ENCODE results near the gene ORC1. TPM values are rescaled to one million over a fixed set of nuclear protein-coding genes. Genes with fewer than 3 reads are reported as not detected.
A peak's percentile ranks its signal among the peaks of the same experiment; 100 is the strongest.

ORC1 gene
- polyA plus RNA-seq (ENCODE audit: insufficient read length in 4 of 4) = 1 to 10 TPM; 5.3 to 7.5 (median 7.4) TPM

DNA sequence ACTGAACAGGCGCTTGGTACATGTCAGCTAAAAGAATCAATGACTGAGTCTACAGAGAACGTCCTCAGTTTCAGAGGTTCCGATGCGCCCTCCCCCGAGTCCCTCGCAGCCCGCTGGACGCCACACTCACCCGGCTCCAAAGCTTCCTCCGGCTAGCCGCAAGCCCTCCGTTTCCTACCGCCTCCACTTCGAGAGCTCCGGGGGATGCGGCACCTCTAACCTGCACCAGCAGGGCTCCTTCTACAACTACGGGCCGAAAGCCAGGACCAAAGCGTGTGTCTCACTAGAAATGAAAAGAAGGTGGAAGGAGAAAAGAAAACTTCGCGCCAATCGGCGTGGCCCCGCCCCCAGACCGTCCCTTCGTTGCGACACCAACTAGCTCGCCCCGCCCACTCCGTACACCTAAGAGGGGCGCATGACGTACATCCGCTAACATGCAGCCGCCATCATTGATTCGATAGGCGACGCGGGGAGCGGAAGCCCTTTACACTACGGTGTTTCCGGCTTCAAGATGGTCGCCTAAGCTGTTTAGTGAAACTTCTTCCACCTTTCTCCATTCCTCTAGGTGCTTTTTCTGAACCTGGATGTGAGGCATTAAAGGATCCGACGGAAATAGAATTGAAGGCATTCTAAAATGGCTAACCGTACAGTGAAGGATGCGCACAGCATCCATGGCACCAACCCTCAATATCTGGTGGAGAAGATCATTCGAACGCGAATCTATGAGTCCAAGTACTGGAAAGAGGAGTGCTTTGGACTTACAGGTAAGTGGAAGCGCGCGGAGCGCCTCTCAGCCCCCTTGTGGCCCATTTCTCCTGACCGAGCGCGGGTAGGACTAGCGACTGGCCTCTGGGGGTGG, at the start of gene ORC1, which contains the start of gene PRPF38A:
Gene ORC1, minus strand, starts transcription at position 308 of the 859 bp plus-strand sequence. CDS start 2,200 bp downstream, outside the sequence.
Gene PRPF38A, plus strand, starts transcription at position 487 of the 859 bp plus-strand sequence. Its CDS starts 148 bp downstream, at position 635.
- DNase-seq (ENCODE audit: low read depth in 4 of 4, low spot score in 3 of 4) = peak; percentile 94 to 95 (median 95)

DNA sequence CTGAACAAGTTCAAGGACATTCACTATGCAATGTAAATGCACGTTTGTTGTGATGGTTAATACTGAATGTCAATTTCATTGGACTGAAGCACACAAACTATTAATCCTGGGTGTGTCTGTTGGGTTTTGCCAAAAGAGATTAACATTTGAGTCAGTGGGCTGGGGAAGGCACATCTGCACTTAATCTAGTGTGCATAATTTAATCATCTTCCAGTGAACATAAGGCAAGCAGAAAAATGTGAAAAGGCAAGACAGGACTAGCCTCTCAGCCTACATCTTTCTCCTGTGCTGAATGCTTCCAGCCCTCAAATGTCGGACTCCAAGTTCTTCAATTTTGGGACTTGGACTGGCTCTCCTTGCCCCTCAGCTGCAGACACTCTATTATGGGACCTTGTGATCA, 40.2 kb upstream of the ORC1 start:
- DNase-seq (ENCODE audit: low read depth in 4 of 4, low spot score in 3 of 4) = no peak

DNA sequence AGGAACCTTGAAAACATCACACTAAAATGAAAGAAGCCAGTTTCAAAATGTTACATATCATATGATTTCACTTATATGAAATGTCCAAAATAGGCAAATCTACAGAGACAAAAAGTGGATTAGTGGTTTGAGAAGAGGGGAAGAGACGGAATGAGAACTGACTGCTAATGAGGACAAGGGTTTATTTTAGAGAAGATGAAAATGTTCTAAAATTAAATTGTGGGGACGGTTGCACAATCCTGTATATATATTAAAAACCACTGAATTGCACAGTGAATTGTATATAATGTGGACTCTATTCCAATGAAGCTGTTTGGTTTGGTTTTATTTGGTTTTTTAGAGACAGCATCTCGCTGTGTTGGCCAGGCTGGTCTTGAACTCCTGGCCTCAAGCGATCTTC, 35.8 kb upstream of the ORC1 start:
- DNase-seq (ENCODE audit: low read depth in 4 of 4, low spot score in 3 of 4) = no peak

DNA sequence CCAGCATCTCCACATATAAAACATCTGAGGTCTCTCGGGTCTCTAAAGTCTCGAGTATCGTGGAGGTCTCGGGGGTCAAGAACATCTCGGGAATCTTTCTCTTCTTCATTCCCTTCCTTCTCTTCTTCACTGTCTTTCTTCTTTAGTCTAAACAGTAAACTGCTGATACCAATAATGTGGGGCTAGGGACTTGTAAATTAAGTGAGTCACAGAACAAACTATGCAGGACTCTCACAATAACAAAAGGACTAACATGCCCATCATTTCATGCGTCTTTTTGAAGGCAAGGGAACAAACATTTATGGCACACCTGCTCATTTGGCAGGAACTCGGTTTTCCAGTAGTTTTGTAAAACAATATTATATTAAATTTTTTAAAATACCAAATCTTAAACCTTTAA, 32.6 kb upstream of the ORC1 start:
- no peak for DNase-seq (ENCODE audit: low read depth in 4 of 4, low spot score in 3 of 4)

DNA sequence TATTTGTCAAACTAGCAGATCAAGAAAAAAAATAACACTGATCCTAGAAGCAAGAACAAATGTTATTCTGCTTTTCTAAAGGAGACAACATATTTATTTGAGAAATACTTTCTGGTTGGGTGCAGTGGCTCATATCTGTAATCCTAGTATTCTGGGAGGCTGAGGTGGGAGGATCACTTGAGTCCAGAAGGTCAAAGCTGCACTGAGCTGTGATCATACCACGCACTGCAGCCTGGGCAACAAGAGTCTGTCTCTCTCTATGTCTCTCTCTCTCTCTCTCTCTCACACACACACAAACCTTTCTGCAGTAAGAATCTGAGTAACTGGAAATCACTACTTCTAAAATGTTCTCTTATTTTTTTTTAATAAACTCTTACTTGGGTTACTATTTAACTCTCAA, 31.4 kb upstream of the ORC1 start:
- no peak for DNase-seq (ENCODE audit: low read depth in 4 of 4, low spot score in 3 of 4)

DNA sequence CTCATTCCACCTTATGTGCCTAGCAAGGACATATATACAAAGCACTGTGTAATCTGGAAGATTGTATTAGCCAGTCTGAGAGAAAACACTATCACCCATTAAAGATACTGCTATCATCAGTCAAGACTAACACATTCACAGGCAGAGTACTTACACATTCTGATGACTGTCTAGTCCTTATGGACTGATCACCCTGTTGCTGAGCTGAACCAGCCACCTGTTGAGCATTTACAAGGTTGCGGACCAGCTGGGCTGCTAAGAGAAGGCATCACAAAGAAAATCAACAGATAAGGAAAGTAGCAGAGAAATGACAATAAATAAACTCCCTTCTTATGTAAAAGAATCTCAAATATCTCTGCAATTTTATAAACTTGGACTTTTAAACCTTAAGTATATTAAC, 31.0 kb upstream of the ORC1 start:
- no peak for DNase-seq (ENCODE audit: low read depth in 4 of 4, low spot score in 3 of 4)

DNA sequence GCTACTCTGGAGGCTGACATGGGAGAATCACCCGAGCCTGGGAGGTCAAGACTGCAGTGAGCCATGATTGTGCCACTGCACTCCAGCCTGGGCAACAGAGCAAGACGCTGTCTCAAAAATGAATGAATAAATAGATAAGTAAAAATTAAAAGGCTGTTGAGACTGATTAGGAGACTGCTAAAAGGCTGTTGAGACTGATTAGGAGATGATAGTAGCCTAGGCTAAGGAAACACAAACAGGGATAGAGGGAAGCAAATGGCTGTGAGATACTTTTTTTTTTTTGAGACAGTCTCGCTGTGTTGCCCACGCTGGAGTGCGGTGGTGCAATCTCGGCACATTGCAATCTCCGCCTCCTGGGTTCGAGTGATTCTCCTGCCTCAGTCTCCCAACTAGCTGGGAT, 28.6 kb upstream of the ORC1 start:
- no peak for DNase-seq (ENCODE audit: low read depth in 4 of 4, low spot score in 3 of 4)

DNA sequence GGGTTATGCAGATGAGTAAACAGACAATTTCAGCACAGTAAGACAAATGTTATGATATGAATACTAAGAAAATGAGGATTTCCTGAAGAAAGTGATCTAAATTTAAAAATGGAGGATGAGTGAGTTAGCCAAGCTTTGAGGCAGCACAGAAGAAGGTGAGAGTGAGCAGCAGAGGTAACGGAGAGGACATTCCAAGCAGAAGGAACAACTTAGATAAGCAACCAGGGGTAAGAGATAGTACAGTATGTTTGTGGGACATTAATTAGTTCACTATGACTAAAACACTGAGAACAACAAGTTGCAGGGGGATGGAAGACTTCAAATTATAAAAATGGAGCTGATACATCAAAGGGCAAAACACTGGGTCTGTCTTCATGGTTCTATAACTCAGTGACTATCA, 22.9 kb upstream of the ORC1 start:
- DNase-seq (ENCODE audit: low read depth in 4 of 4, low spot score in 3 of 4) = no peak

DNA sequence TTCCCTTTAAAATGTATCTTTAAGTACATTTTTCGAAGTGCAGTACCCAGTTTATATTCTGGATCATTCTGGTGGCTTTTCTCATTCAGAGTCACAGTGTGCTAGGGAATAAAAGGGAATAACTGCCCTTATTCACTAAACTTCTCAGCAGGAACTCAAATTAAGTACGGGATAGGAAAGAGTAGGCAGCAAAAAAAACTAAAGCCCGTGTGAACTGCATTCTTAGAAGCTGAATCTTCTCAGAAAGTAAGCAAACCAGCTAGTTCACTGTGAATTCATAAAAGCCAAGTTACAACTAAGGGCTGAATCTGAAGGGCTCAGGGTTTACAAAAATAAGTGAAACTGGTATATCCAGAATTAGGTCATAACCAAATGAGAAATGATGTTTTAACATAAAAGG, 22.1 kb upstream of the ORC1 start:
- DNase-seq (ENCODE audit: low read depth in 4 of 4, low spot score in 3 of 4) = no peak

DNA sequence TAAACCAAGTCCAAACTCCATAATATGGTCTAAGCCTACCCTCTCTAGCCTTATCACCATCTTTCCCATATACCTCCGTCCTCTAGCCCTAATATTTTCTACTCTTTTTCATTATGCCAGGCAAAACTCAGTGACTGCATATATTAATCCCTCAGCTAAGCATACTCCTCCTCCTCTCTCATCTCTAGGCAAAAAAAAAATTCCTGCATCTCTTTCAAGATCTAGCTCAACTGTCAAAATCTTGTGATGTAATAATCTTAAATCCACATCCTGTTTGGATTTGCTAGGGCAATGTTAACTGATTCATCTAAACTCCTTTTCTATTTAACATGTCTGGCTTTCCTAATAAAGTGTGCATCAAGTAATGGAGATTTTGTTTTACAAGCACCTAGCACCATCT, 20.6 kb upstream of the ORC1 start:
- no peak for DNase-seq (ENCODE audit: low read depth in 4 of 4, low spot score in 3 of 4)

DNA sequence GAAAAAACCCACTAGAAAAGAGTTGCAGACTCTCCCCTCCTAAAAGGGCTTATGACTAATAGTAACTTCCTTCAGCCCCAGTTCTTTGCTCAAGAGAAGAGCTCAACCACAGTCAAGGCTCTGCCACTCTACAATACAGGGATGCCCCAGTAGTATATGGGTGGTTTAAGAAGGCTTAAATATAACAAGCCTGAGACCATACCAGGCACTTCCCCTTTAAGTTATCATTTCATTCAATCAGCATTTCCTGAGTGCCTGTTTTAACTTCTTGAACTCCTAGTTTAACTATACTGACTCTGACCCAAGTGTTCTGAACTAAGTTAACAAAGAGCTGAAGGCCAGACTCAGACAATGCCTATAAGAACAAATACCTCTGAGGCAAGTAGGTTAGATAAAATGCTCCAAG, 20.0 kb upstream of the ORC1 start:
- DNase-seq (ENCODE audit: low read depth in 4 of 4, low spot score in 3 of 4) = no peak

DNA sequence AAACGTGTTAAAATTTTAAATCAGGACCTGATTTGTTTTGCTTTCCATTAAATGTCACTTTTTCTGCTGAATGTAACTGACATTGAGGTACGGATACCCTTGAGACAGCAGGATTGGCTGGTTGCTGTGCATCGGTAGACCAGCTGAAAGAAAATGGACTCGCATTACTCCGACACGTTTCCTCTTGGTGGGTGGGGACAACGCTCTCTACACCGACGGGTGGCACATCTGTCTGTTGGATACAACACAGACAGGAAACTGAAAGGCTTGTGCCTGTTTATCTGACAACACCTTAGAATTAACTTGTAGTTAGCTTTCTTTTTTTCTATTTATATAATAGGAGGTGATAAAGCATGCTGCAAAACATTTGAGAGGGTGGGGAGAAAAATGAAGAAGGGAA, 19.5 kb upstream of the ORC1 start:
- DNase-seq (ENCODE audit: low read depth in 4 of 4, low spot score in 3 of 4) = no peak

DNA sequence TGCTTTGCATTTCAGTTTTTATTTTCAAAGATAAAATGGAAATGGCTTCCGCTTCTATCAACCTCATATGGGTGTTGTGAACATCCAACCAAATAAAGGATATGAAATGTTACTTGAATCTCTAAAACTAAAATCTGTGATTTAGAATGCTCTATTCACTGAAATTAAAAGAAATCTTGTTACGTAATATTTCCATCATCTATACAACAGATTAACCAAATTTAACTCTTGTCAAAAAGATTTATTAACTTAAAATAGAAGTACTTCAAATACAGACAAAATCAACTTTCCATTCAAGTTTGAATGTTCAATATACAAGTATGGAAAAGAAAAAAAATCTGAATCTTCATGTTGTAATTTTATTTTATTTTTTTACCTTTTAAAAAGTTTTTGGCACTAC, 18.8 kb upstream of the ORC1 start:
- DNase-seq (ENCODE audit: low read depth in 4 of 4, low spot score in 3 of 4) = no peak

DNA sequence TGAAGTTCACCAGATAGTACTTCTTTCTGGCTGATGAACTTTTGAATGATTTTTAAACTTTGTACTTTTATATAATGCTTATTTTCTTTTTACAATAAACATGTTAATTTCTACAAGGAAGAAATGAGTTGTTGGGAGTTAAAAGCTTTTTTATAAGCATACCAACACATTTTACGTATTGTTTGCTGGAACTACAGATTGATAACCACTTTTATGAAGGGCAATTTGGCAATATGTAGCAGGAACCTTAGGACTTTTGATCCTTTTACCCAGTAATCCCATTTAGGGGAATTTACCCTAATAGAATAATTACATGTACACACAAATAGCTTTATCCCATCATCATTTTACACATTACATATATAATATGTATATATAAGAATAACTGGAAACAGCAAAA, 16.5 kb upstream of the ORC1 start:
- no peak for DNase-seq (ENCODE audit: low read depth in 4 of 4, low spot score in 3 of 4)

DNA sequence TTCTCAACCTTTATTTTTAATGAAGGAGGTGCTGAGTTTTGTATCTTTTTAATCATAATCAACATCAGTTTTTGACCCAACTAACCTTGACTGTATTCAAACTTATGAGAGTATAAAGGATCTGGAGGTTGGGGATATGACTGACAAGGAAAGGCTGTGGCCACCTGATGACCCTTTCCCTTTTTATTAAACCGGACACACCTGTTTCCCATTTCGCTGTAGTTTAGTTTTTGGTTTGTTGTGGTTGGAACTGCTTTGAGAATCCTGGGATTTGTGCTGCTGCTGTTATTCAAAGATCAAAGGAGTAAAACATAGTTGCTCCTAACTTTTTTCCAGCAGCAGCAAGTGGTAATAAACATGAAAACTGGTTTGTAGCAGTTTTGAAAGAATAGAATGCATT, 12.6 kb upstream of the ORC1 start:
- DNase-seq (ENCODE audit: low read depth in 4 of 4, low spot score in 3 of 4) = no peak

DNA sequence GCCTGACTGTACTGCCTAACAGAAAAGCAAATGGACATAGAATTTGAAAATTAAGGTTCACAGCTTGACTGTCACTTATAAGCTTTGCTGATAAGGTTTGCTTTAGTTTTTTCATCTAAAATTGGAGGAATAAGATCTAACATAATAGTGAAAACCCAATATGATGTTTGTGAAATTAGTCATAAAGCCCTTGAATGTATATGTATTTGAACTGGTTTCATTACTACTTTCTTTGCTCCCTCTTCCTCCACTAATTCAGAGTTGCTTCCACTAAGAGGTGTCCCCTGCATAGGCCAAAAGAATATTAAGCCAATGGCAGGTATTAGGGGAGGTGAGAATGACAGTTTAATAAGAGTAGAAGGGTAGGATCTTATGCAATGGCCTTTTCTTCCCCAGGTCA, 10.7 kb upstream of the ORC1 start:
- no peak for DNase-seq (ENCODE audit: low read depth in 4 of 4, low spot score in 3 of 4)

DNA sequence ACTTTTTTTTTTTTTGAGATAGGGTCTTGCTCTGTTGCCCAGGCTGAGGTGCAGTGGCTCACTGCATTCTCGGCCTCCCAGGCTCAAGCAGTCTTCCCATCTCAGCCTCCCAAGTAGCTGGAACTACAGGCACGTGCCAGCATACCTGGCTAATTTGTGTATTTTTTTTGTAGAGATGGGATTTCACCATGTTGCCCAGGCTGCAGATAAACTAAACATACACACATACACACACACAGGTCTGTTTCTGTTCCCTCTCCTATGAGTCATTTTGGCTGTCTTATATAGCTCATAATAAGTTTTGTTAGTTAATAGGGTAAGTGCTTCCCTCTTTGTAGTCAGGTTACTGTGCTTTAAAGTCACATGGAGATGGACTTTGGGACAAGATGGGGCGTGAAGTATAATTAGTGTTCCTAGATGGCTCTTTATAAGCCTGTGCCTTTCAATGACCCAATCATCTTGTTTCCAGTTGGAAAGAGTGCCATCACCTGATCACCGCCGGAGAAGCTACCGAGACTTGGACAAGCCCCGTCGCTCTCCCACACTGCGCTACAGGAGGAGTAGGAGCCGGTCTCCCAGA, 9.3 kb upstream of the ORC1 start:
- no peak for DNase-seq (ENCODE audit: low read depth in 4 of 4, low spot score in 3 of 4)

DNA sequence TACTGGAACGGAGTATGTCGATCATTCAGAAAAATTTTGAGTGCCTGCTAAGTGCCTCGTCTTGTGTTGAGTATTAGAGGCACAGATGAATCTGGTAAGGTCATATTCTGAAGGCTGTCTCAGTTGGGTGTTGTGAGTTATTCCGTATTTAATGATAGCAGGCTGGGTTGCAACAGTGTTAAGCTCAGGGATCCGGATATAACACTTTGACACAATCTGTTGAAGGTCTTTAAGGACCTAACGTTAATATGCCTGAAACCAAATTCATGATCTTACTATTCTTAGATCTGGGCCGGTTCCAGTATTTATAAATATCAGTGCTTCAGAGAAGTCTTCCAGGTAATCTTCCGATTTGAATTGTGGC, 734 bp upstream of the ORC1 start:
- DNase-seq (ENCODE audit: low read depth in 4 of 4, low spot score in 3 of 4) = no peak

DNA sequence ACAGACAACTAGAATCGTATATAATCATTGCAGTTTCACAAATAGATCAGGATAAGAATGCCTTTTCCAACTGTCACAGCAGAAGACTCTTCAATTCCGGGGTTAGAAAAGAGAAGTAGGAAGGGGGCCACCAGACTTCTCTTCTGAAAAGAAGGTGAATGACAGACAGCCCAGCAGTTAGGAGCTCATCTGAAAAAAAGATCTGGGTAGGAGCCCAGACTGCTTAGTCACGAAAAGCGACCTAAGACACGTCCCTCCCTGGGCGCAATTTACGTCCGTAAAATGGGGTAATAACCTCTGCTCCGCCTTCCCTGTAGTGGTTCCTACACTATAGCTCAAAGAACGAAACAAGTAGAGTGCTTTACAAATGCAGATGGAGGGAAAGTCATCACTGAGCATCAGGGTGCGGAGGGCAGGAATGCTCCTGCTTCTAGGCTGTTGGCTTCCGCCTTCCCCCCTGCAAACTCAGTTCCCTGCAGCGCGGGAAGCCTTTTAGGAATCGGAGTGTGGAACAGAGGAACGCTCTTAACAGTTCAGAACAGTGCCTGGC, 582 bp downstream of the ORC1 start:
- peak in 1 of 4 donors; percentile 14 for DNase-seq (ENCODE audit: low read depth in 4 of 4, low spot score in 3 of 4)

DNA sequence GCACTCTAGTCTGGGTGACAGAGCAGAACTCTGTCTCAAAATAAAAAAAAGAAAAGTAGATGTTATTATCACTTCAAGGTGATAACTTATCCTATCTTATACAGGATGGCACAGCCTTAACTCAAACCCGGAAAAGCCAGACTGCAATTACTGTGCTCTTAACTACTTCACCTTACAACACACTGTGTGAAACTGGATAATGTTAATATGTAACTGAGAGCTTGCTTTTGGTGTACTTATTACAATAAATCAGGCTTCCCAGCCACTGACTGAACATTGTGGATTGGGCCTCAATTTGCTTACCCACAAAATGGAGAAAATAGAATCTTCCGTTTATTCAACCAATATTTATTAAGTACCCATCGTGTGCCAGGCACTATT, 1.4 kb downstream of the ORC1 start:
- DNase-seq (ENCODE audit: low read depth in 4 of 4, low spot score in 3 of 4) = no peak

DNA sequence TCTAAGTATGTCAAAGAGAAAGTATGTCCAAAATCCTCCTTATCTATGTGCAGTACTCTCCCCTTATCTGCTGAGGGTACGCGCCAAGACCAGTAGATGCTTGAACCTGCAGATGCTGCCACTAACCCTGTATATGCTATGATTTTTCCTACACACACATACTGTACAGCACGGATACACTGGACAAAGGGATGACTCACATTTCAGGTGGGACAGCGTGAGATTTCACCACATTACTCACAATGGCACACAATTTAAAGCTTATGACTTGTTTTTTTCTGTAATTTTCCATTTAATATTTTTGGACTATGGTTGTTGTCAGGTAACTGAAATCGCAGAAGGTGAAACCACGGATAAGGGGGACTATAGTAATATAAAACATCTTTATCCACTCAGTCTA, 4.1 kb downstream of the ORC1 start:
- DNase-seq (ENCODE audit: low read depth in 4 of 4, low spot score in 3 of 4) = no peak

DNA sequence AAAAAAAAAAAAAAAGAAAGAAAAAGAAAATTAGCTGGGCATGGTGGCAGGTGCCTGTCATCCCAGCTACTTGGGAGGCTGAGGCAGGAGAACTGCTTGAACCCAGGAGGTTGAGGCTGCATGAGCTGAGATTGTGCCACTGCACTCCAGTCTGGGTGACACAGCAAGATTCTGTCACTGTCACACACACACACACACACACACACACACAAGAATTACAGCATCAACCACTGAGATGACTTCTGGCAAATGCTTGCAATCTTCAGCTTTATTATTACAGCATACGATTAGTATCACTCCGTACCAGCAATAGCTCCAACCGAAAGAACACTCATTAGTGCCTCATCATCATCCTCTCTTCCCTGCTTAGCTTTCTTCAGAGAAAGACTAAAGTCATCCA, 4.6 kb downstream of the ORC1 start:
- no peak for DNase-seq (ENCODE audit: low read depth in 4 of 4, low spot score in 3 of 4)
